ENCODE data around the gene IMPG1. TPM values are rescaled to one million over a fixed set of nuclear protein-coding genes. Genes with fewer than 3 reads are reported as not detected.

The IMPG1 gene
- total RNA-seq, 1 donor from 2014 or later = not detected

GRCh38 chr6:75986935-75987334 lies 85.5 kb downstream of the IMPG1 start:
- Histone ChIP-seq H3K27me3 (ENCODE audit: low read depth) (no peaks in the 10 kb centered on the region), H3K4me3 (no peak overlapping the region), H3K4me1 (no peaks in the 10 kb centered on the region), H3K36me3 (no peaks in the 10 kb centered on the region), H3K9me3 (no peaks in the 10 kb centered on the region), H3K27ac (no peak overlapping the region)
- ATAC-seq = no peak
- DNase-seq = no peak
- no peak for TF ChIP-seq CTCF (IDR thresholded peaks at IDR 0.05)
- intact Hi-C loops (cut with DNase I) = no loop called here

- Histone ChIP-seq H3K36me3 (no peaks in the 10 kb centered on the region), H3K9me3 (no peaks in the 10 kb centered on the region), H3K27ac (no peak overlapping the region), H3K4me1 (no peaks in the 10 kb centered on the region), H3K4me3 (no peak overlapping the region), H3K27me3 (ENCODE audit: low read depth) (no peaks in the 10 kb centered on the region)
- intact Hi-C loops (cut with DNase I) = no loop called here
- no peak for TF ChIP-seq CTCF (IDR thresholded peaks at IDR 0.05)
- ATAC-seq (no peak), DNase-seq (no peak)
Measured at GRCh38 chr6:75975904-75976303, 96.6 kb downstream of the IMPG1 start.

DNA sequence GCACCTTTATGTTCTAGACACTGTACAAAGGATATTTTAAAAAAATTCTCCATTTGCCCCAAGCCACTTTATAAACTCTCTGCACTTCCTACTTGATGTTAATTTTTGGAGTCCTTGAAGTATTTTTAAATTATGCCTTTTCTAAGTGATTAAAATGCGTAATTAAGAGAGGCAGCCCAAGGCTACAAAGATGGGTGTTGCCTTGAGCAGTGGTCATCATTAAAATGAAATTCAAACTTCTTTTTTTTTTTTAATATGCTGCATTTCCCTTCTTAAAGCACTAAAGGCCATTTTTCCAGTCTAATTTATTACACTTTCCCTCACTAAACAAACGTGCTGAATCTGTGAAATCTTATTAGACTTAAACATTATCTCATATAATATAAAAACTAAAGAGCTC lies 102.4 kb downstream of the IMPG1 start:
- no peaks in the 10 kb centered on the region for H3K36me3 ChIP-seq
- intact Hi-C loops (cut with DNase I) = no loop called here

GRCh38 chr6:75968143-75968542 lies 104.3 kb downstream of the IMPG1 start:
- H3K27me3 ChIP-seq (ENCODE audit: low read depth) = no peaks in the 10 kb centered on the region
- no peaks in the 10 kb centered on the region for H3K9me3 ChIP-seq
- no peak for TF ChIP-seq CTCF (IDR thresholded peaks at IDR 0.05)
- DNase-seq (no peak), ATAC-seq (no peak)
- H3K4me3 ChIP-seq = no peak overlapping the region
- H3K4me1 ChIP-seq = no peaks in the 10 kb centered on the region
- no peaks in the 10 kb centered on the region for H3K36me3 ChIP-seq
- intact Hi-C loops (cut with DNase I) = no loop called here
- H3K27ac ChIP-seq = no peak overlapping the region

More for the DNA sequence above, 102.4 kb downstream of the IMPG1 start:
- Histone ChIP-seq H3K9me3 (no peaks in the 10 kb centered on the region), H3K4me1 (no peaks in the 10 kb centered on the region), H3K4me3 (no peak overlapping the region), H3K27me3 (ENCODE audit: low read depth) (no peaks in the 10 kb centered on the region), H3K27ac (no peak overlapping the region)
- DNase-seq (no peak), ATAC-seq (no peak)
- no peak for TF ChIP-seq CTCF (IDR thresholded peaks at IDR 0.05)

DNA sequence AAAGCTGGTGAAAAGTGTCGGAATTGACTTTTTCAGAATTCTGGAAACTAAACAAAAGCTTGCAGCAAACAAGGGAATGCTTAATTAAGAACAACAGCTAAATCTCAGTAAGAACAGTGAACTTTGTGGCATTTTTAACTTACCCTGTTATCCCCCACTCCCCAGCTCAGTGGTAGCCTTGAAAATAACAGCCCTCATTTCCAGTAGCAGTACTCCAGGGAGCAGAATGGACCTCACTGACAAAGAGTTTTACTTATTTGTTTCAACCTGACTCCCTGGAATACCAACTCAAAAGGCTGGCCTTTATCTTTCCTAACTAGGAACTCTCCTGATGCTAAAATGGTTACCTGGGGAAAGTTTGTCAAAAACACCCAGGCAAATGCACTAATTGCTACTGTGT lies 108.9 kb downstream of the IMPG1 start:
- no peak for TF ChIP-seq CTCF (IDR thresholded peaks at IDR 0.05)
- no peaks in the 10 kb centered on the region for H3K36me3 ChIP-seq
- H3K9me3 ChIP-seq = no peaks in the 10 kb centered on the region
- no peak for DNase-seq
- H3K4me3 ChIP-seq = no peak overlapping the region
- ATAC-seq = no peak
- H3K27ac ChIP-seq = no peak overlapping the region
- H3K4me1 ChIP-seq = no peaks in the 10 kb centered on the region
- intact Hi-C loops (cut with DNase I) = no loop called here
- no peaks in the 10 kb centered on the region for H3K27me3 ChIP-seq (ENCODE audit: low read depth)

DNA sequence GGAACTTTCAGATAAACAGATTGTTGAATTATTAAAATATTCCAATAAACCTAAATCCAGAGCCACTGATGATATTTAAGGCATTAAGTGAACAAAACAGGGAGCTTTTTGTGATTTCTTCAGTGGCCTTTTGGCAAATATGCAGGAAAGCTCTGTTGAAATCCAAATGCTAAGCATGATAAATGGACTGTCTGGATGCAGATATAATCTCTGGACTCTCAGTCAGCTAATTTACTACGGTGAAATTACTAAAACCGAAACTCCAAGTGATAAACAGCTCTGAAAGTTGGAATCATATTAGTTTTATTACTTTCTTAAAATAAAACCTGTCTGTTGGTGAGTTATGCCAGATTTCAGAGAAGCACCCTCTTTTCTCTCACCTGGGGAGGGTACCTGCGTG lies 120.3 kb downstream of the IMPG1 start:
- Histone ChIP-seq H3K27me3 (ENCODE audit: low read depth) (no peaks in the 10 kb centered on the region), H3K4me3 (no peak overlapping the region), H3K36me3 (no peaks in the 10 kb centered on the region), H3K9me3 (no peaks in the 10 kb centered on the region), H3K4me1 (no peaks in the 10 kb centered on the region), H3K27ac (no peak overlapping the region)
- intact Hi-C loops (cut with DNase I) = no loop called here
- TF ChIP-seq CTCF (IDR thresholded peaks at IDR 0.05) = no peak
- ATAC-seq (no peak), DNase-seq (no peak)

All from lower lobe of right lung (tissue), 2 donors.